Activated CD4-positive, alpha-beta T cell treated with anti-CD3 and anti-CD28 coated beads for 36 hours (primary cell): ENCODE results near the gene LAMC1. TPM values are rescaled to one million over a fixed set of nuclear protein-coding genes. Genes with fewer than 3 reads are reported as not detected.
"Not testable (repeated sequence)": the region's sequence is repeated elsewhere in the genome, so short reads cannot be mapped to it uniquely, and the experiment has no call there.

Experiments
- ATAC-seq: fragments of 200-7000 bp; cut with Tn5 transposase; one replicate; pipeline ENCODE4 v1.10.0; 2021; ENCODE audit warnings: mild to moderate bottlenecking, moderate library complexity
- CTCF ChIA-PET: fragments of 350-600 bp; sonication (Branson Sonifier 250); formaldehyde crosslinking; loops from one replicate; lab custom pipeline; 2021; ENCODE audit warnings: antibody characterized with exemption; lab: Charles Lee
- POLR2A ChIA-PET: fragments of 350-600 bp; sonication (Branson Sonifier 250); formaldehyde crosslinking; loops from one replicate; lab custom pipeline; 2021; ENCODE audit warnings: antibody characterized with exemption, inconsistent platforms; lab: Charles Lee
- DNase-seq: peaks from one replicate; pipeline ENCODE4 v3.0.0-alpha.2; 2020
- H3K27ac Mint-ChIP-seq: one replicate; pipeline ENCODE4 v1.8.0; 2021; ENCODE audit warnings: mixed read lengths
- H3K27me3 Mint-ChIP-seq: one replicate; pipeline ENCODE4 v1.8.0; 2021; ENCODE audit warnings: mixed read lengths
- H3K36me3 Mint-ChIP-seq: one replicate; pipeline ENCODE4 v1.8.0; 2021; ENCODE audit warnings: low read depth, mixed read lengths
- H3K4me1 Mint-ChIP-seq: one replicate; pipeline ENCODE4 v1.8.0; 2021; ENCODE audit warnings: mixed read lengths
- H3K4me3 Mint-ChIP-seq: one replicate; pipeline ENCODE4 v1.8.0; 2021; ENCODE audit warnings: mild to moderate bottlenecking, moderate library complexity, mixed read lengths
- H3K9me3 Mint-ChIP-seq: one replicate; pipeline ENCODE4 v1.8.0; 2021; ENCODE audit warnings: low read depth, mixed read lengths
- intact Hi-C, 2 experiments: fragments of 100-400 bp; cut with DNase I in 1 of 2; cut with micrococcal nuclease in 1 of 2; formaldehyde crosslinking; loops; one replicate each; pipeline versions ENCODE4 v1.14.2 to v1.15.1; 2022 to 2024; cut with DNase I, micrococcal nuclease
- total RNA-seq, 2 experiments: library from RNA; stranded (reverse); gene quantifications; one replicate each; pipeline ENCODE4 v1.2.3, GENCODE V29; 2021

Gene LAMC1
- total RNA-seq, 2 experiments from 2014 or later = 0.25 to 0.46 TPM

DNA sequence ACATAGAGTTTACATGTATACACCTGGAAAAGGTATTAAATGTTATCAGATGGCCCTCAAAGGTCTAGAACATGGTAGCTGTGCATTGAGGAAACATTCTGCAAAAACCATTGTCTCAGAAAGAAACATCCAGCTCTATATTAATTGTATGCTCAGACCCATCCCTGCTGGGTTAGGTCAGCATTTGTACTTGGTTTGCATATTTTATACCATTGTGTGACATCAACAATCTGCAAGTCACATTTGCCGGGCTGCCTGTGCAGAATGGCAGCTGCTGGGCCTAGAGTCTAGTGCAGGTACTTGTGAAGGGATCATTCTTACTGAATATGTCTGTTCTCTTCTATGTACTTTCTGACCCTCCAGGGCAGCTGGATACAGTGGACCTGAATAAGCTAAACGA, 119.0 kb downstream of the LAMC1 start:
- Mint-ChIP-seq H3K9me3 (no peaks in the 10 kb centered on the region), H3K27ac (no peak overlapping the region), H3K36me3 (no peaks in the 10 kb centered on the region), H3K27me3 (peaks cover 2% of the 10 kb centered on the region), H3K4me3 (no peak overlapping the region), H3K4me1 (no peaks in the 10 kb centered on the region)
- CTCF ChIA-PET = interaction anchor here (0.7 kb wide), 1 partner anchor 67 kb away, joined by 3 read pairs; no protein-coding TSS in a partner anchor
- intact Hi-C loops = no loop called here
- ATAC-seq (no peak), DNase-seq (no peak)
- POLR2A ChIA-PET = no interaction called here

DNA sequence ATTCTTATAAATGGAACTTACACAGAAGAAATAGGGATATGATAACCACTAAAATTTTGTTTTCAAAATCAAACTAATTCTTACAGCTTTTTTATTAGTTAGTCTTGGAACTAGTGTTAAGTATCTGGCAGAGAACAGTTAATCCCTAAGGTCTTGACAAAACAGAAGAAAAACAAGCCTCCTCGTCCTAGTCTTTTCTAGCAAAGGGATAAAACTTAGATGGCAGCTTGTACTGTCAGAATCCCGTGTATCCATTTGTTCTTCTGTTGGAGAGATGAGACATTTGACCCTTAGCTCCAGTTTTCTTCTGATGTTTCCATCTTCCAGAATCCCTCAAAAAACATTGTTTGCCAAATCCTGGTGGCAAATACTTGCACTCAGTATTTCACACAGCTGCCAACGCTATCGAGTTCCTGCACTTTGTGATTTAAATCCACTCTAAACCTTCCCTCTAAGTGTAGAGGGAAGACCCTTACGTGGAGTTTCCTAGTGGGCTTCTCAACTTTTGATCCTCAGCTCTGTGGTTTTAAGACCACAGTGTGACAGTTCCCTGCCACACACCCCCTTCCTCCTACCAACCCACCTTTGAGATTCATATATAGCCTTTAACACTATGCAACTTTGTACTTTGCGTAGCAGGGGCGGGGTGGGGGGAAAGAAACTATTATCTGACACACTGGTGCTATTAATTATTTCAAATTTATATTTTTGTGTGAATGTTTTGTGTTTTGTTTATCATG, 120.5 kb downstream of the LAMC1 start:
- CTCF ChIA-PET = interaction anchor here (1.0 kb wide), 1 partner anchor 8 kb away, joined by 4 read pairs; no protein-coding TSS in a partner anchor
- H3K27me3 Mint-ChIP-seq = no peaks in the 10 kb centered on the region

DNA sequence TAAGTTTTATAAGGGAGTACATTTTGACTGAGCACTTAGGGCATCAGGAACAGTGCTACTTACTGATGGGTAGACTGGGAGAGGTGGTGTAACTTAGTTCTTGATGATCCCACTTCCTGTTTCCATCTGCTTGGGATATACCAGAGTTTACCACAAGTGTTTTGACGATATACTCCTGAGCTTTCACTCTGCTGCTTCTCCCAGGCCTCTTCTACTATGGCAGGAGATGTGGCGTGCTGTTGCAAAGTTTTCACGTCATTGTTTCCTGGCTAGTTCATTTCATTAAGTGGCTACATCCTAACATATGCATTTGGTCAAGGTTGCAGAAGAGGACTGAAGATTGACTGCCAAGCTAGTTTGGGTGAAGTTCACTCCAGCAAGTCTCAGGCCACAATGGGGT, 121.5 kb downstream of the LAMC1 start:
- CTCF ChIA-PET = interaction anchor here (0.8 kb wide), 1 partner anchor 95 kb away, joined by 3 read pairs; no protein-coding TSS in a partner anchor
- ATAC-seq = no peak
- Mint-ChIP-seq H3K27me3 (no peaks in the 10 kb centered on the region), H3K9me3 (no peaks in the 10 kb centered on the region), H3K27ac (no peak overlapping the region), H3K4me3 (no peak overlapping the region), H3K36me3 (no peaks in the 10 kb centered on the region), H3K4me1 (no peaks in the 10 kb centered on the region)
- DNase-seq = no peak
- POLR2A ChIA-PET = no interaction called here
- intact Hi-C loops = no loop called here

More for the DNA sequence above, 120.5 kb downstream of the LAMC1 start:
- ATAC-seq (no peak), DNase-seq (no peak)
- Mint-ChIP-seq H3K36me3 (no peaks in the 10 kb centered on the region), H3K27ac (no peak overlapping the region), H3K4me3 (no peak overlapping the region), H3K4me1 (no peaks in the 10 kb centered on the region), H3K9me3 (no peaks in the 10 kb centered on the region)
- intact Hi-C loops = no loop called here
- POLR2A ChIA-PET = no interaction called here

DNA sequence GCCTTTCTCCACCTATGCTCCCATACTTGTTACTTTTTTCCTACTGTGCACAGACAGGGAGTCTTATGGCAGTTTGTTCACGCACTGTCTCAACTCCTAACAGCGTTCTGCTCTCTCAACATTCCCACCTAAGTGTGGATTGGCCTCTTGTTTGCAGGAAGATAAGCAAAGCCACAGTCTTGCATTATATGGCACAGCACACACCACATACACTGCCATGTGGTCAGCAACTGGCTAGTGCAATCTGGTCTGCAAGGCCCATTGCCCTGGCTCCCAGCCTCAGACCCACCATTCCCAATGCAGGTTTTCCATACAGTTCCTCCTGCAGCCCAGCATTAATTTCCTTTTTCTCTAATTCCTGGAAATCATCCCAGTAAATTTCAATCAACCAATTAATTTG, 124.5 kb downstream of the LAMC1 start:
- no peak overlapping the region for H3K27ac Mint-ChIP-seq
- DNase-seq (no peak), ATAC-seq (no peak)
- no peak overlapping the region for H3K4me3 Mint-ChIP-seq
- H3K27me3 Mint-ChIP-seq = peaks cover 2% of the 10 kb centered on the region
- intact Hi-C loops = no loop called here
- H3K4me1 Mint-ChIP-seq = no peaks in the 10 kb centered on the region
- H3K36me3 Mint-ChIP-seq = no peaks in the 10 kb centered on the region
- ChIA-PET POLR2A (no interaction called here), CTCF (no interaction called here)
- no peaks in the 10 kb centered on the region for H3K9me3 Mint-ChIP-seq

DNA sequence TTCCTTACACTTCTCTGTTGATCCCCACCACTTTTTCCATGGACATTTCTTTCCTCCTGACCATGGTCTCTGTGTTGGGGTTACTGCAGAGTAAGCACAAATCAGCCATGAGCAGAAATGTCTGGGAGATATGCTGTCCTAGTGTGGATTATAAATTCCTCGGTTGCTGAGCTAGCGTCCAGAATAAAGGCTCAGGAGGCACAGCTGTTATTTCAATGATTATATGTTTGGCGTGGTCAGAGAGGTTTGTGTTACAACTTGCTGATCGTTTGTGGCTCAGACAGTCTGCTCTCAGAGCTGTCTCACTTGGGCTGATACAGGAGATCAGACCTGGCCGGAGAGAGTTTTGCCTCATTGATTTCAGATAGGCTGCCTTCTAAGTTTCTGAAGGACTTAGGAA, 125.4 kb downstream of the LAMC1 start:
- Mint-ChIP-seq H3K27ac (no peak overlapping the region), H3K4me1 (no peaks in the 10 kb centered on the region), H3K4me3 (no peak overlapping the region), H3K9me3 (no peaks in the 10 kb centered on the region), H3K36me3 (no peaks in the 10 kb centered on the region), H3K27me3 (peaks cover 3% of the 10 kb centered on the region)
- ATAC-seq = no peak
- no peak for DNase-seq
- CTCF ChIA-PET = no interaction called here
- intact Hi-C loops = no loop called here
- POLR2A ChIA-PET = no interaction called here

DNA sequence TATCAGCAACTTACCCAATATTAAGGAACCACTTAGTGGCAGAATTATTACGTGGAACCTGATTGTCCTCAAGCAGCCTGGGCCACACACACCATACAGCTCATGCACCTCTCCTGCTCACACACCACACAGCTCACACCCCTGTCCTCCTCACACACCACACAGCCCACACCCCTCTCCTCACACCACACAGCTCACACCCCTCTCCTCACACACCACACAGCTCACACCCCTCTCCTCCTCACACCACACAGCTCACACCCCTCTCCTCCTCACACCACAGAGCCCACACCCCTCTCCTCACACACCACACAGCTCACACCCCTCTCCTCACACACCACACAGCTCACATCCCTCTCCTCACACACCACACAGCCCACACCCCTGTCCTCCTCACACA, 126.1 kb downstream of the LAMC1 start:
- CTCF ChIA-PET = interaction anchor here (0.5 kb wide), 1 partner anchor 339 kb away, joined by 3 read pairs; no protein-coding TSS in a partner anchor
- Mint-ChIP-seq H3K9me3 (no peaks in the 10 kb centered on the region), H3K4me3 (no peak overlapping the region), H3K27me3 (peaks cover 3% of the 10 kb centered on the region), H3K27ac (no peak overlapping the region), H3K4me1 (no peaks in the 10 kb centered on the region), H3K36me3 (no peaks in the 10 kb centered on the region)
- no peak for ATAC-seq
- POLR2A ChIA-PET = interaction anchor here (0.7 kb wide), 1 partner anchor 36 kb away, joined by 6 read pairs; no protein-coding TSS in a partner anchor
- DNase-seq = no peak
- intact Hi-C loops = no loop called here

DNA sequence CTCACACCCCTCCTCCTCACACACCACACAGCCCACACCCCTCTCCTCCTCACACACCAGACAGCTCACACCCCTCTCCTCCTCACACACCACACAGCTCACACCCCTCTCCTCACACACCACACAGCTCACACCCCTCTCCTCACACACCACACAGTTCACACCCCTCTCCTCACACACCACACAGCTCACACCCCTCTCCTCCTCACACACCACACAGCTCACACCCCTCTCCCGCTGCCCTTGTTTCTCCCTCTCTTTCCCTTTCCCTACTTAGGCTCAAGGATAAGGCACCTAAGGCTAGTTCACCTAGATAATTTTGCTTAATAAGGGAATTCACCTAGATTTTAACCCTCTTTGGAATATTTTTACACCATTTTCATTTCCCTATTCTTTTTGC, 126.8 kb downstream of the LAMC1 start:
- H3K4me1 Mint-ChIP-seq, H3K27me3 Mint-ChIP-seq, ATAC-seq, DNase-seq, H3K4me3 Mint-ChIP-seq, H3K36me3 Mint-ChIP-seq, POLR2A ChIA-PET, H3K9me3 Mint-ChIP-seq, H3K27ac Mint-ChIP-seq, intact Hi-C loops: not testable (repeated sequence)
- CTCF ChIA-PET = interaction anchor here (0.5 kb wide), 1 partner anchor 340 kb away, joined by 3 read pairs; no protein-coding TSS in a partner anchor

DNA sequence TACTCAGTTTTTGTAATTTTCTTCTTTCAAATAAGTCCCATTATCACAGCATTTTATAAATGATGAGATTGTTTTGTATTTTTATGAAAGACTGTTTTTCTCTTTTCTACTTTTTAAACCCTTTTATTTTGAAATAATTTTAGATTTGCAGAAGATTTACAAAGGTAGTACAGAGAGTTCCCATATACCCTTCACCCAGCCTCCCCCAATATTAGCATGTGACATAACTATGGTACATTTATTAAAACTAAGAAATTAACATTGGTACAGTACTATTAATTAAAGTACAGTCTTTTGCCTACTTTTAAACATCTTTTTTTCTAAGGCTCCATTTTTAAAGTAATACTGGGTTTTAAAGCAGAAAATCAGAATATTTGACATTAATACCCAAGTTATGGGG, 127.2 kb downstream of the LAMC1 start:
- H3K9me3 Mint-ChIP-seq = no peaks in the 10 kb centered on the region
- no peaks in the 10 kb centered on the region for H3K4me1 Mint-ChIP-seq
- DNase-seq (no peak), ATAC-seq (no peak)
- no peaks in the 10 kb centered on the region for H3K36me3 Mint-ChIP-seq
- CTCF ChIA-PET = no interaction called here
- H3K27me3 Mint-ChIP-seq = peaks cover 3% of the 10 kb centered on the region
- no peak overlapping the region for H3K27ac Mint-ChIP-seq
- intact Hi-C loops = no loop called here
- POLR2A ChIA-PET = no interaction called here
- H3K4me3 Mint-ChIP-seq = no peak overlapping the region

DNA sequence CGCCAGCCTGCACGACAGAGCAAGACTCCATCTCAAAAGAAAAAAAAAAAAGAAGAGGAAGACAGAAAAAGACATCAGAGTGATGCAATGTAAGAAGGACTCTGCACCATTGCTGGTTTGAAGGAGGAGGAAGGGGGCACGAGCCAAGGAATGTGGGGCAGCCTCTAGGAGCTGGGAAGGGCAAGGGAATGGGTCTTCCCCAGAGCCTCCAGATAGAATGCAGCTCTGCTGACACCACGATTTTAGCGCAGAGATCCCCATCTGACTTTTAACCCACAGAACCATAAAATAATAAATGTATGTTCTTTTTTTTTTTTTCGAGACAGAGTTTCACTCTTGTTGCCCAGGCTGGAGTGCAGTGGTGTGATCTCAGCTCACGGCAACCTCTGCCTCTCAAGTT, 129.0 kb downstream of the LAMC1 start:
- intact Hi-C loops = no loop called here
- ATAC-seq = no peak
- no peaks in the 10 kb centered on the region for H3K36me3 Mint-ChIP-seq
- POLR2A ChIA-PET = no interaction called here
- no peak overlapping the region for H3K4me3 Mint-ChIP-seq
- H3K27me3 Mint-ChIP-seq = peaks cover 9% of the 10 kb centered on the region
- CTCF ChIA-PET = interaction anchor here (1.0 to 1.2 kb wide), 2 partner anchors 9 to 13 kb away, joined by 4 to 5 read pairs; no protein-coding TSS in a partner anchor
- no peaks in the 10 kb centered on the region for H3K4me1 Mint-ChIP-seq
- no peak overlapping the region for H3K27ac Mint-ChIP-seq
- no peak for DNase-seq
- no peaks in the 10 kb centered on the region for H3K9me3 Mint-ChIP-seq

DNA sequence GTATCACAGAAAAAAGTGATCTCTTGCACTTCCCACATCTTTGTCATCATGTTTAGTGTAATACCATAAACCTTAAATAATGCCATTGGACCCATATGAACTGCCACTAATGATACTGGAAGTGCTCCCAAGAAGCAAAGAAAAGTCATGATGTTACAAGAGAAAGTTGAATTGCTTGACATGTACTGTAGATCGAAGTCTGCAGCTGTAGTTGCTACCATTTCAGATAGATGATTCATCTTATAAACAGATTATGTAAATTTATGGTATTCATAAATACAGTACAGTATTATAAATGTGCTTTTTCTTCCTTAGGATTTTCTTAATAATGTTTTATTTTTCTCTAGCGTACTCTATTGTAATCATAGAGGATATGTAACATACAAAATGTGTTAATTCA, 132.7 kb downstream of the LAMC1 start:
- intact Hi-C loops = no loop called here
- Mint-ChIP-seq H3K36me3 (no peaks in the 10 kb centered on the region), H3K9me3 (no peaks in the 10 kb centered on the region), H3K4me1 (no peaks in the 10 kb centered on the region), H3K27ac (no peak overlapping the region), H3K27me3 (peaks cover 9% of the 10 kb centered on the region), H3K4me3 (no peak overlapping the region)
- CTCF ChIA-PET = no interaction called here
- ATAC-seq (no peak), DNase-seq (no peak)
- POLR2A ChIA-PET = no interaction called here

DNA sequence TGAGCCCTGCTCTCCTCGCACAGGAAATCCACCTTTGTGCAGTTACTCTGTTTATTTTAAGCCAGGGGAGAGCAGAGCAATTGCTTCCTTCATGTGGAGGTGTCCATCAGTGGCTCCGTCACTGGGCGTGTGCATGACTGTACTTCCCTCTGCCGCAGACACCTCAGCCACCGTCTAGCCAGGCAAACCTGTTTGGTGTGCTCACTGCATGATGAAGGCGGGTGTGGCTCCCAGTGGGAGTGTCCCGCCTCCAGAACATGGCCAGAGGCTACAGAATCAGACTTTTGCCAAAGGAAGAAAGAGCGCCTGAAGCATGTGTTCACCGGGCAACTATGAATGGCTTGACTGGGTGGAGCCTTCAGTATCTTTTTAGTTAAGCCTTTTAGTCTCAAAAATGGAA, 136.7 kb downstream of the LAMC1 start:
- no peak overlapping the region for H3K4me3 Mint-ChIP-seq
- H3K4me1 Mint-ChIP-seq = no peaks in the 10 kb centered on the region
- ChIA-PET POLR2A (no interaction called here), CTCF (interaction anchor here (0.6 kb wide), 1 partner anchor 481 kb away, joined by 3 read pairs; no protein-coding TSS in a partner anchor)
- H3K27me3 Mint-ChIP-seq = peaks cover 6% of the 10 kb centered on the region
- ATAC-seq (no peak), DNase-seq (no peak)
- H3K36me3 Mint-ChIP-seq = no peaks in the 10 kb centered on the region
- H3K9me3 Mint-ChIP-seq = no peaks in the 10 kb centered on the region
- intact Hi-C loops = no loop called here
- H3K27ac Mint-ChIP-seq = no peak overlapping the region

DNA sequence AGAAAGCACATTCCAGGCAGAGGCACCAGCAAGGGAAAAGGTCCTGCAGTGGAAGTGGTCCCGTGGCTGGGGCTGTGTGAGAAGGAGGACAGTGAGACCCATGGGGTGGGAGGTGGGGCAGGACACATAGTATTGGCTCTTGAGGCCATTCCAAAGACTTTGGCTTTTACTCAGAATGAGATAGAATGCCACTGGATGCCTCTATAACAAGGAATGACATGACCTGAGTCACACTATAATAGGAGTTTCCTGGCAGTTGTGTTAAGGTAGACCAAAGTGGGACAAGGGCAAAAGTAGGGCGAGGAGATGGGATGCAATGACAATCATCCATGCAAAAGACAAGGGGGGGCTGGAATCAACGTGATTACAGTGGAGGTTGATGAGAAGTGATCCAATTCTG, 138.2 kb downstream of the LAMC1 start:
- Mint-ChIP-seq H3K4me3 (no peak overlapping the region), H3K36me3 (no peaks in the 10 kb centered on the region), H3K27me3 (no peaks in the 10 kb centered on the region), H3K4me1 (no peaks in the 10 kb centered on the region), H3K27ac (no peak overlapping the region), H3K9me3 (no peaks in the 10 kb centered on the region)
- CTCF ChIA-PET = no interaction called here
- no peak for DNase-seq
- ATAC-seq = no peak
- intact Hi-C loops = no loop called here
- POLR2A ChIA-PET = no interaction called here
